HepG2 (cell line): ENCODE data around the gene SPSB2. TPM values are rescaled to one million over a fixed set of nuclear protein-coding genes. Genes with fewer than 3 reads are reported as not detected.
A peak's percentile ranks its signal among the peaks of the same experiment; 100 is the strongest.

Experiments used
- CAMTA2 ChIP-seq: sonication (generic); formaldehyde crosslinking; IDR thresholded peaks from 2 replicates; pipeline ENCODE4 v1.4.0; 2020; ENCODE audit warnings: mild to moderate bottlenecking, missing genetic modification reagents, borderline replicate concordance
- CEBPB ChIP-seq: IDR thresholded peaks from 2 replicates; pipeline ENCODE4 v1.6.1; 2011; ENCODE audit warnings: low read depth, low read length, improper control_type of control experiment, borderline replicate concordance
- DNMT3B ChIP-seq: conservative IDR thresholded peaks from 2 replicates; pipeline ENCODE4 v1.6.1; 2016; ENCODE audit warnings: missing biosample characterization, control low read depth
- EEA1 ChIP-seq: sonication (generic); formaldehyde crosslinking; IDR thresholded peaks from 2 replicates; pipeline ENCODE4 v1.5.1; 2020; ENCODE audit warnings: mild to moderate bottlenecking, missing genetic modification reagents, borderline replicate concordance
- FIP1L1 ChIP-seq: fragments of 200-400 bp; formaldehyde crosslinking; IDR thresholded peaks from 2 replicates; pipeline ENCODE4 v1.6.1; 2018; ENCODE audit warnings: low read depth, mild to moderate bottlenecking, low read length, moderate library complexity, borderline replicate concordance; ENCODE audit not compliant: insufficient read depth
- GATAD2A ChIP-seq: IDR thresholded peaks from 2 replicates; pipeline ENCODE4 v1.6.1; 2016
- HMG20A ChIP-seq: IDR thresholded peaks from 2 replicates; pipeline ENCODE4 v1.6.1; 2016; ENCODE audit warnings: borderline replicate concordance
- HNRNPUL1 ChIP-seq: fragments of 200-400 bp; formaldehyde crosslinking; IDR thresholded peaks from 2 replicates; pipeline ENCODE4 v1.6.1; 2017; ENCODE audit warnings: low read depth, mild to moderate bottlenecking, low read length, moderate library complexity
- JARID2 ChIP-seq: sonication (generic); formaldehyde crosslinking; IDR thresholded peaks from 2 replicates; pipeline ENCODE4 v1.8.1; 2023; ENCODE audit warnings: missing genetic modification reagents, inconsistent platforms; ENCODE audit not compliant: insufficient replicate concordance
- MED1 ChIP-seq: sonication (generic); formaldehyde crosslinking; IDR thresholded peaks from 2 replicates; pipeline ENCODE4 v1.4.0; 2020; ENCODE audit warnings: missing genetic modification reagents
- MTA1 ChIP-seq: sonication (generic); formaldehyde crosslinking; IDR thresholded peaks from 2 replicates; pipeline ENCODE4 v1.4.0; 2020; ENCODE audit warnings: missing genetic modification reagents, mild to moderate bottlenecking, borderline replicate concordance
- ZKSCAN8 ChIP-seq: IDR thresholded peaks from 2 replicates; pipeline ENCODE4 v1.6.1; 2016; ENCODE audit warnings: borderline replicate concordance, missing genetic modification reagents, missing compliant biosample characterization
- ZNF160 ChIP-seq: sonication (generic); formaldehyde crosslinking; IDR thresholded peaks from 2 replicates; pipeline ENCODE4 v1.8.0; 2022; ENCODE audit warnings: mild to moderate bottlenecking, inconsistent platforms, missing genetic modification reagents
- ZNF251 ChIP-seq: sonication (generic); formaldehyde crosslinking; IDR thresholded peaks from 2 replicates; pipeline ENCODE4 v1.9.0; 2021; ENCODE audit warnings: mild to moderate bottlenecking, missing genetic modification reagents
- ZNF30 ChIP-seq: sonication (generic); formaldehyde crosslinking; IDR thresholded peaks from 2 replicates; pipeline ENCODE4 v1.5.0; 2020; ENCODE audit warnings: mild to moderate bottlenecking, missing genetic modification reagents
- ZNF446 ChIP-seq: sonication (generic); formaldehyde crosslinking; IDR thresholded peaks from 2 replicates; pipeline ENCODE4 v1.5.0; 2020; ENCODE audit warnings: mild to moderate bottlenecking, missing genetic modification reagents
- ZNF468 ChIP-seq: sonication (generic); formaldehyde crosslinking; IDR thresholded peaks from 2 replicates; pipeline ENCODE4 v1.8.0; 2022; ENCODE audit warnings: mild to moderate bottlenecking, moderate library complexity, missing genetic modification reagents
- ZNF501 ChIP-seq: sonication (generic); formaldehyde crosslinking; IDR thresholded peaks from 2 replicates; pipeline ENCODE4 v1.5.1; 2020; ENCODE audit warnings: mild to moderate bottlenecking, moderate library complexity, missing genetic modification reagents
- polyA plus RNA-seq, 8 experiments: library from polyadenylated mRNA; depleted of rRNA in 3 of 8; stranded (reverse) in 7 of 8; unstranded in 1 of 8; fragments of >200 nt; fragmentation: Illumina TruSeq in 4 of 8; extraction: Trizol in 4 of 8; gene quantifications; 2 replicates each; pipeline versions ENCODE4 v1.2.1 to v1.2.3, GENCODE V29; 2011 to 2016; ENCODE audit warnings: low read depth in 4 of 8, missing spikeins in 1 of 8, mixed read lengths in 1 of 8; ENCODE audit not compliant: insufficient read depth in 1 of 8
- total RNA-seq, 5 experiments: library from RNA; depleted of rRNA; stranded (reverse); fragments of >200 nt; fragmentation: Illumina TruSeq; extraction: Trizol; gene quantifications; 2 replicates each; pipeline ENCODE4 v1.2.3, GENCODE V29; 2016; ENCODE audit warnings: low read depth in 1 of 5
- TF ChIP-seq, protein P1 (sequence below): sonication (generic); formaldehyde crosslinking; IDR thresholded peaks from 2 replicates; pipeline ENCODE4 v1.5.0; 2020; ENCODE audit warnings: missing genetic modification reagents
- TF ChIP-seq, protein P2 (sequence below): sonication (generic); formaldehyde crosslinking; IDR thresholded peaks from 2 replicates; pipeline ENCODE4 v1.4.0; 2020; ENCODE audit warnings: missing genetic modification reagents, low read depth, mild to moderate bottlenecking, borderline replicate concordance
- TF ChIP-seq, protein P3 (sequence below): sonication (generic); formaldehyde crosslinking; IDR thresholded peaks from 2 replicates; pipeline ENCODE4 v1.4.0; 2020; ENCODE audit warnings: missing genetic modification reagents
- TF ChIP-seq, protein P4 (sequence below): sonication (generic); formaldehyde crosslinking; IDR thresholded peaks from 2 replicates; pipeline ENCODE4 v1.9.0; 2021; ENCODE audit warnings: missing genetic modification reagents, mild to moderate bottlenecking, borderline replicate concordance
- TF ChIP-seq, protein P5 (sequence below): IDR thresholded peaks from 2 replicates; pipeline ENCODE4 v1.6.1; 2016; ENCODE audit warnings: low read depth, control low read depth

Gene SPSB2
- total and polyA plus RNA-seq, 2 of the 13 experiments (the other 11 are each of a cell fraction or from before 2014, with no cell fraction given): 2.0 to 6.2 TPM

DNA sequence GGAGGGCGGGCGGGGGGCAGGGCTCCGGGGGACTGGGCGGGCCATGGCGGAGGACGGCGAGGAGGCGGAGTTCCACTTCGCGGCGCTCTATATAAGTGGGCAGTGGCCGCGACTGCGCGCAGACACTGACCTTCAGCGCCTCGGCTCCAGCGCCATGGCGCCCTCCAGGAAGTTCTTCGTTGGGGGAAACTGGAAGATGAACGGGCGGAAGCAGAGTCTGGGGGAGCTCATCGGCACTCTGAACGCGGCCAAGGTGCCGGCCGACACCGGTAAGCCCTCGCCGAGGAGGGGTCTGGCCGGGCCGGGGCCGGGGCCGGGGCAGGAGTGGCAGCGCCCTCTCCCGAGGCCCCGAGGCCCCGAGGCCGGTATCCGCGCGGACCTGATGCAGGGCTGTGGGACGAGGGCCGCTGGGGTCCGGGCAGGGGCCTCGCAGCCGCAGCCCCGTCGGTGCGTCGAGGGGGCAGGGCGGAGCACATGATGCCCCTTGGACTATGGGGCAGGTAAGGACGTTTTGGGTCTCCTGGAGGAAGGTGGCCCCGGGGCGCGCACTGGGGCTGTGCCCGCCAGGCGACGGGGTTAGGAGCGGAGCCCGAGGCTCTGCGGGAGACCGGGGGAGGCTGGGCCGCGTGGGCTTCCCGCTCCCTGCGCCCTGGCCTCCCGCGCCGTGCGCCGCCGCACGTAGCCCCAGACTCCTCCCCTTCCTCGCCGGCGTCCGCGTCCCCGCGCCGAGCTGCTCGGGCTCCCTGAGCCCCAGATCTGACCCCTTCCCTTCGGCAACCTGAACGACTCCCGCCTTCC, 5.5 kb downstream of the SPSB2 start, which contains the start of gene TPI1 (continued):
- TF ChIP-seq ZNF501 (CRISPR knock-in tag) (peak; percentile 62), ZNF251 (CRISPR knock-in tag) (no peak; the same call in 1 of the 2 replicates), ZNF468 (CRISPR knock-in tag) (peak; percentile 33; the same call in 1 of the 2 replicates), CEBPB (no peak), ZKSCAN8 (no peak), ZNF160 (no peak), HMG20A (CRISPR knock-in tag) (no peak), HNRNPUL1 (no peak), ZNF446 (CRISPR knock-in tag) (peak; percentile 60; the same call in 1 of the 2 replicates), MED1 (CRISPR knock-in tag) (no peak; the same call in 1 of the 2 replicates), CAMTA2 (CRISPR knock-in tag) (no peak; the same call in 1 of the 2 replicates), EEA1 (CRISPR knock-in tag) (no peak), DNMT3B (no peak), JARID2 (peak; percentile 13), GATAD2A (CRISPR knock-in tag) (peak; percentile 56; the same call in 1 of the 2 replicates), MTA1 (CRISPR knock-in tag) (0 out of 2 replicates have a peak, but pooled peaks have one; percentile 5), FIP1L1 (no peak), ZNF30 (CRISPR knock-in tag) (no peak)
- TF ChIP-seq, protein P1, sequence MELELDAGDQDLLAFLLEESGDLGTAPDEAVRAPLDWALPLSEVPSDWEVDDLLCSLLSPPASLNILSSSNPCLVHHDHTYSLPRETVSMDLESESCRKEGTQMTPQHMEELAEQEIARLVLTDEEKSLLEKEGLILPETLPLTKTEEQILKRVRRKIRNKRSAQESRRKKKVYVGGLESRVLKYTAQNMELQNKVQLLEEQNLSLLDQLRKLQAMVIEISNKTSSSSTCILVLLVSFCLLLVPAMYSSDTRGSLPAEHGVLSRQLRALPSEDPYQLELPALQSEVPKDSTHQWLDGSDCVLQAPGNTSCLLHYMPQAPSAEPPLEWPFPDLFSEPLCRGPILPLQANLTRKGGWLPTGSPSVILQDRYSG (CRISPR knock-in tag): no peak
- TF ChIP-seq, protein P2, sequence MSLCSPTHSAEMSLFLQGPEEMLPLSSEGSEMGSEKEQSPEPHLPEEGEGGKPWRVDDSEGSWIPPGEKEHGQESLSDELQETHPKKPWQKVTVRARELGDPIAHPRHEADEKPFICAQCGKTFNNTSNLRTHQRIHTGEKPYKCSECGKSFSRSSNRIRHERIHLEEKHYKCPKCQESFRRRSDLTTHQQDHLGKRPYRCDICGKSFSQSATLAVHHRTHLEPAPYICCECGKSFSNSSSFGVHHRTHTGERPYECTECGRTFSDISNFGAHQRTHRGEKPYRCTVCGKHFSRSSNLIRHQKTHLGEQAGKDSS: no peak; the same call in 1 of the 2 replicates
- TF ChIP-seq, protein P3, sequence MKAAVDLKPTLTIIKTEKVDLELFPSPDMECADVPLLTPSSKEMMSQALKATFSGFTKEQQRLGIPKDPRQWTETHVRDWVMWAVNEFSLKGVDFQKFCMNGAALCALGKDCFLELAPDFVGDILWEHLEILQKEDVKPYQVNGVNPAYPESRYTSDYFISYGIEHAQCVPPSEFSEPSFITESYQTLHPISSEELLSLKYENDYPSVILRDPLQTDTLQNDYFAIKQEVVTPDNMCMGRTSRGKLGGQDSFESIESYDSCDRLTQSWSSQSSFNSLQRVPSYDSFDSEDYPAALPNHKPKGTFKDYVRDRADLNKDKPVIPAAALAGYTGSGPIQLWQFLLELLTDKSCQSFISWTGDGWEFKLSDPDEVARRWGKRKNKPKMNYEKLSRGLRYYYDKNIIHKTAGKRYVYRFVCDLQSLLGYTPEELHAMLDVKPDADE (CRISPR knock-in tag): no peak
- TF ChIP-seq, protein P4, sequence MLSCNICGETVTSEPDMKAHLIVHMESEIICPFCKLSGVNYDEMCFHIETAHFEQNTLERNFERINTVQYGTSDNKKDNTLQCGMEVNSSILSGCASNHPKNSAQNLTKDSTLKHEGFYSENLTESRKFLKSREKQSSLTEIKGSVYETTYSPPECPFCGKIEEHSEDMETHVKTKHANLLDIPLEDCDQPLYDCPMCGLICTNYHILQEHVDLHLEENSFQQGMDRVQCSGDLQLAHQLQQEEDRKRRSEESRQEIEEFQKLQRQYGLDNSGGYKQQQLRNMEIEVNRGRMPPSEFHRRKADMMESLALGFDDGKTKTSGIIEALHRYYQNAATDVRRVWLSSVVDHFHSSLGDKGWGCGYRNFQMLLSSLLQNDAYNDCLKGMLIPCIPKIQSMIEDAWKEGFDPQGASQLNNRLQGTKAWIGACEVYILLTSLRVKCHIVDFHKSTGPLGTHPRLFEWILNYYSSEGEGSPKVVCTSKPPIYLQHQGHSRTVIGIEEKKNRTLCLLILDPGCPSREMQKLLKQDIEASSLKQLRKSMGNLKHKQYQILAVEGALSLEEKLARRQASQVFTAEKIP (CRISPR knock-in tag): no peak
- TF ChIP-seq, protein P5, sequence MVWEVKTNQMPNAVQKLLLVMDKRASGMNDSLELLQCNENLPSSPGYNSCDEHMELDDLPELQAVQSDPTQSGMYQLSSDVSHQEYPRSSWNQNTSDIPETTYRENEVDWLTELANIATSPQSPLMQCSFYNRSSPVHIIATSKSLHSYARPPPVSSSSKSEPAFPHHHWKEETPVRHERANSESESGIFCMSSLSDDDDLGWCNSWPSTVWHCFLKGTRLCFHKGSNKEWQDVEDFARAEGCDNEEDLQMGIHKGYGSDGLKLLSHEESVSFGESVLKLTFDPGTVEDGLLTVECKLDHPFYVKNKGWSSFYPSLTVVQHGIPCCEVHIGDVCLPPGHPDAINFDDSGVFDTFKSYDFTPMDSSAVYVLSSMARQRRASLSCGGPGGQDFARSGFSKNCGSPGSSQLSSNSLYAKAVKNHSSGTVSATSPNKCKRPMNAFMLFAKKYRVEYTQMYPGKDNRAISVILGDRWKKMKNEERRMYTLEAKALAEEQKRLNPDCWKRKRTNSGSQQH (CRISPR knock-in tag): peak; percentile 61
